Activated CD8-positive, alpha-beta memory T cell treated with anti-CD3 and anti-CD28 coated beads for 1 hour (primary cell): ENCODE results near the gene SH2D6.
"Not testable (repeated sequence)": the region's sequence is repeated elsewhere in the genome, so short reads cannot be mapped to it uniquely, and the experiment has no call there.

ENCODE experiments used
- DNase-seq, 2 donors: peaks; one replicate each; pipeline ENCODE4 v3.0.0-alpha.2; 2020; ENCODE audit warnings: low read depth in 1 of 2; ENCODE audit errors: extremely low read depth in 1 of 2

Gene SH2D6

GRCh38 chr2:85397925-85398331 is 20.6 kb upstream of the SH2D6 start:
- DNase-seq, result no peak

GRCh38 chr2:85398426-85399182 is 19.9 kb upstream of the SH2D6 start:
- no peak for DNase-seq

GRCh38 chr2:85399183-85399455 is 19.4 kb upstream of the SH2D6 start:
- DNase-seq, result no peak

- no peak for DNase-seq
Measured at GRCh38 chr2:85400023-85400422, 18.5 kb upstream of the SH2D6 start.

- DNase-seq, result no peak
Measured at GRCh38 chr2:85400541-85401463, 17.7 kb upstream of the SH2D6 start.

- DNase-seq, result no peak
Measured at GRCh38 chr2:85401464-85401805, 17.1 kb upstream of the SH2D6 start.

- DNase-seq, result no peak
Measured at GRCh38 chr2:85401844-85402243, 16.7 kb upstream of the SH2D6 start.

- DNase-seq, result peak; percentile 44 to 46
Measured at GRCh38 chr2:85405201-85406059, 13.1 kb upstream of the SH2D6 start.

GRCh38 chr2:85409845-85410583 is 8.5 kb upstream of the SH2D6 start, which contains the start of gene CAPG:
Gene CAPG (minus strand): TSS chr2:85410366. CDS start chr2:85402145, 8,221 bp downstream.
- DNase-seq, result no peak

- DNase-seq, result no peak
Measured at GRCh38 chr2:85410584-85411404, 7.7 kb upstream of the SH2D6 start.

- no peak for DNase-seq
Measured at GRCh38 chr2:85411405-85411748, 7.1 kb upstream of the SH2D6 start.

- peak; percentile 29 to 30 for DNase-seq
Measured at GRCh38 chr2:85413592-85414420, 4.7 kb upstream of the SH2D6 start.

- DNase-seq, result not testable (repeated sequence)
Measured at GRCh38 chr2:85414421-85414759, 4.1 kb upstream of the SH2D6 start.

- DNase-seq, result no peak
Measured at GRCh38 chr2:85414761-85415553, 3.6 kb upstream of the SH2D6 start.

- DNase-seq, result no peak
Measured at GRCh38 chr2:85415980-85416650, 2.4 kb upstream of the SH2D6 start.

- no peak for DNase-seq
Measured at GRCh38 chr2:85419009-85419675, 628 bp downstream of the SH2D6 start.
